ENCODE data around the gene IQGAP2.

GRCh38 chr5:76462097-76462667 is 59.1 kb downstream of the IQGAP2 start:
- TF ChIP-seq CTCF (IDR thresholded peaks at IDR 0.05) (no peak), POLR2A (IDR thresholded peaks at IDR 0.05) (no peak)

Measured in right lobe of liver (tissue), 4 donors.